ENCODE data around the gene RAB3IL1. TPM values are rescaled to one million over a fixed set of nuclear protein-coding genes. Genes with fewer than 3 reads are reported as not detected.

The RAB3IL1 gene
- total RNA-seq, 4 donors from 2014 or later = 14.0 to 31.5 (median 14.2) TPM

GRCh38 chr11:61888590-61888989 lies 28.8 kb downstream of the RAB3IL1 start:
- 96% methylated on average over 12 of the region's 12 CpGs for WGBS
- DNase-seq (ENCODE audit: extremely low spot score) = no peak
- intact Hi-C loops (cut with DNase I) = no loop called here
- H3K36me3 ChIP-seq = no peaks in the 10 kb centered on the region
- H3K4me3 ChIP-seq = no peak overlapping the region
- TF ChIP-seq CTCF (IDR thresholded peaks at IDR 0.05) = no peak
- TF ChIP-seq POLR2AphosphoS5 (IDR thresholded peaks at IDR 0.05) = no peak
- no peak for TF ChIP-seq POLR2A (IDR thresholded peaks at IDR 0.05; ENCODE audit: low read depth)
- TF ChIP-seq EP300 (IDR thresholded peaks at IDR 0.05) = no peak
- H3K9me3 ChIP-seq = no peaks in the 10 kb centered on the region
- H3K4me1 ChIP-seq = peaks cover 50 to 66% (median 60%) of the 10 kb centered on the region in 4 donors
- H3K27me3 ChIP-seq = no peaks in the 10 kb centered on the region
- peak overlapping the region; percentile 88 to 96 (median 94) for H3K27ac ChIP-seq (replicated peaks in 1 of 4)

GRCh38 chr11:61887839-61888494 lies 29.4 kb downstream of the RAB3IL1 start:
- 36% methylated on average over 3 of the region's 7 CpGs for WGBS
- peak; percentile 83 to 89 for TF ChIP-seq POLR2AphosphoS5 (IDR thresholded peaks at IDR 0.05)
- peak; percentile 39 for TF ChIP-seq EP300 (IDR thresholded peaks at IDR 0.05)
- no peak for TF ChIP-seq POLR2A (IDR thresholded peaks at IDR 0.05; ENCODE audit: low read depth)
- TF ChIP-seq CTCF (IDR thresholded peaks at IDR 0.05) = no peak
- H3K27me3 ChIP-seq = no peaks in the 10 kb centered on the region
- no peaks in the 10 kb centered on the region for H3K9me3 ChIP-seq
- peak overlapping the region; percentile 88 to 96 (median 94) for H3K27ac ChIP-seq (replicated peaks in 1 of 4)
- intact Hi-C loops (cut with DNase I) = no loop called here
- peaks cover 50 to 67% (median 63%) of the 10 kb centered on the region in 4 donors for H3K4me1 ChIP-seq
- H3K4me3 ChIP-seq = no peak overlapping the region
- DNase-seq (ENCODE audit: extremely low spot score) = peak; percentile 93
- H3K36me3 ChIP-seq = no peaks in the 10 kb centered on the region

- intact Hi-C loops (cut with DNase I) = no loop called here
- no peak for TF ChIP-seq POLR2AphosphoS5 (IDR thresholded peaks at IDR 0.05)
- no peak for TF ChIP-seq POLR2A (IDR thresholded peaks at IDR 0.05; ENCODE audit: low read depth)
- no peak for TF ChIP-seq CTCF (IDR thresholded peaks at IDR 0.05)
- no peak for TF ChIP-seq EP300 (IDR thresholded peaks at IDR 0.05)
- 100% methylated on average over 1 of the region's 3 CpGs for WGBS
- H3K27me3 ChIP-seq = no peaks in the 10 kb centered on the region
- no peak for DNase-seq (ENCODE audit: extremely low spot score)
- H3K4me3 ChIP-seq = no peak overlapping the region
- peak overlapping the region in 3 of 4 donors; percentile 88 to 96 (median 95) for H3K27ac ChIP-seq (replicated peaks in 1 of 4)
- H3K36me3 ChIP-seq = no peaks in the 10 kb centered on the region
- no peaks in the 10 kb centered on the region for H3K9me3 ChIP-seq
- H3K4me1 ChIP-seq = peaks cover 46 to 67% (median 57%) of the 10 kb centered on the region in 4 donors
Observed at GRCh38 chr11:61886643-61887042, 30.7 kb downstream of the RAB3IL1 start.

- peak overlapping the region in 1 of 4 donors; percentile 88 for H3K27ac ChIP-seq (replicated peaks in 1 of 4)
- H3K36me3 ChIP-seq = no peaks in the 10 kb centered on the region
- DNase-seq (ENCODE audit: extremely low spot score) = no peak
- WGBS = 92% methylated on average over 2 of the region's 13 CpGs
- H3K4me3 ChIP-seq = no peak overlapping the region
- H3K9me3 ChIP-seq = no peaks in the 10 kb centered on the region
- TF ChIP-seq POLR2AphosphoS5 (IDR thresholded peaks at IDR 0.05) (no peak), POLR2A (IDR thresholded peaks at IDR 0.05; ENCODE audit: low read depth) (no peak), CTCF (IDR thresholded peaks at IDR 0.05) (no peak), EP300 (IDR thresholded peaks at IDR 0.05) (no peak)
- no peaks in the 10 kb centered on the region for H3K27me3 ChIP-seq
- intact Hi-C loops (cut with DNase I) = no loop called here
- H3K4me1 ChIP-seq = peaks cover 46 to 68% (median 54%) of the 10 kb centered on the region in 4 donors
Observed at GRCh38 chr11:61885784-61886580, 31.4 kb downstream of the RAB3IL1 start.
